Activated CD4-positive, CD25-positive, alpha-beta regulatory T cell treated with anti-CD3 and anti-CD28 coated beads, Interleukin-2, amount 50 U/mL, for 24 hours (primary cell): ENCODE results near the gene KANK3.
A peak's percentile ranks its signal among the peaks of the same experiment; 100 is the strongest.
"Not testable (repeated sequence)": the region's sequence is repeated elsewhere in the genome, so short reads cannot be mapped to it uniquely, and the experiment has no call there.

Experiments used
- ATAC-seq, 2 donors: fragments of 150-1000 bp; cut with Tn5 transposase; one replicate each; pipeline ENCODE4 v1.10.0; 2021; ENCODE audit warnings: mild to moderate bottlenecking in 1 of 2, moderate library complexity in 1 of 2

Gene KANK3

GRCh38 chr19:8316351-8317125 lies 26.5 kb downstream of the KANK3 start:
- ATAC-seq, result no peak

DNA sequence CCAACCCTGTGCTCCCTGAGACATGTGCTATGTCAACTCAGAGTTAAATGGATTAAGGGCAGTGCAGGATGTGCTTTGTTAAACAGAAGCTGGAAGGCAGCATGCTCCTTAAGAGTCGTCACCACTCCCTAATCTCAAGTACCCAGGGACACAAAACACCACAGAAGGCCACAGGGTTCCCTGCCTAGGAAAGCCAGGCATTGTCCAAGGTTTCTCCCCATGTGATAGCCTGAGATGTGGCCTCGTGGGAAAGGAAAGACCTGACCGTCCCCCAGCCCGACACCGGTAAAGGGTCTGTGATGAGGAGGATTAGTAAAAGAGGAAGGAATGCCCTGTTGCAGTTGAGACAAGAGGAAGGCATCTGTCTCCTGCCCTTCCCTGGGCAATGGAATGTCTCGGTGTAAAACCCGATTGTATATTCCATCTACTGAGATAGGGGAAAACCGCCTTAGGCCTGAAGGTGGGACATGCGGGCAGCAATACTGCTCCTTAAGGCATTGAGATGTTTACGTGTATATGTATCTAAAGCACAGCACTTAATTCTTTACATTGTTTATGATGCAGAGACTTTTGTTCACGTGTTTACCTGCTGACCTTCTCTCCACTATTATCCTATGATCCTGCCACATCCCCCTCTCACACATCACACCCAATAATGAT lies 28.0 kb downstream of the KANK3 start:
- not testable (repeated sequence) for ATAC-seq

DNA sequence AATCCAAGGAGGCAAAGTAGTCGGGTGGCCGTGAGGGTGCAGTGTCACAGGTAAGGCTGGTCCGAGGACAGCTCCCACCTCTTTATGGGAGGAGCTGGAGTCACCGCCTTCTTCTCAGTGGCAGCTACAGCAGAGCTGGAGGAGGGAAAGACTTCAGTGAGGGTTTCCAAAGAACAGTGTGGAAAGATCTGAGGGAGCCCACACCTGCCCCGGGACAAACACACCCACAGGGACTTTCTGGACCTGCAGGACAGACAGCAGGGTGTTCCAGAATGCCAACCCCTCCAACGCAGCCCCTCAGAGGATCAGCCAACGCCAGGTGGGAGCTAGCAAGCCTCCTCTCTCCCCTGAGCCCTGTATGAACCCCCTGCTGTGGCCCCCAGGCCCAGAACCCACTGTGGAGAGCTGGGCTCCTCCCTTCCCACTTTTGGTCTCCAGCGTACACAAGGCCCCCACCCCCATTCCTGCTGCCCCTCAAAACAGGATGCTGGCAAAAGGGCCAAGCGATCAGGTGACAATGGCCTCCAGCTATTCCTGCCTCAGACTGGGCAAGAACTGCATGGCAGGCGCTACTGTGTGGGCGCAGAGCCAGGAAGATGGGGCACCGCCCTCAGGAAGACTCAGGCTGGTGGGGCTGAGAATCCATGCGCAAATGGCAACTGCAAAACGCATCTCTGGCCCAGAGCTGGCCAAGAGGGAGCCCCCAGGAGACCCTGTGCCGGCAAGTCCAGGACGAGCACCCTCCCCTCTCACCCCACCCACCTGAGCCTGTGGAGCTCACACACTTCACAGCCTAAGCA lies 31.4 kb downstream of the KANK3 start:
- no peak for ATAC-seq

GRCh38 chr19:8310342-8311055 lies 32.6 kb downstream of the KANK3 start:
- no peak for ATAC-seq

GRCh38 chr19:8308891-8309291 lies 34.2 kb downstream of the KANK3 start:
- ATAC-seq, result no peak

DNA sequence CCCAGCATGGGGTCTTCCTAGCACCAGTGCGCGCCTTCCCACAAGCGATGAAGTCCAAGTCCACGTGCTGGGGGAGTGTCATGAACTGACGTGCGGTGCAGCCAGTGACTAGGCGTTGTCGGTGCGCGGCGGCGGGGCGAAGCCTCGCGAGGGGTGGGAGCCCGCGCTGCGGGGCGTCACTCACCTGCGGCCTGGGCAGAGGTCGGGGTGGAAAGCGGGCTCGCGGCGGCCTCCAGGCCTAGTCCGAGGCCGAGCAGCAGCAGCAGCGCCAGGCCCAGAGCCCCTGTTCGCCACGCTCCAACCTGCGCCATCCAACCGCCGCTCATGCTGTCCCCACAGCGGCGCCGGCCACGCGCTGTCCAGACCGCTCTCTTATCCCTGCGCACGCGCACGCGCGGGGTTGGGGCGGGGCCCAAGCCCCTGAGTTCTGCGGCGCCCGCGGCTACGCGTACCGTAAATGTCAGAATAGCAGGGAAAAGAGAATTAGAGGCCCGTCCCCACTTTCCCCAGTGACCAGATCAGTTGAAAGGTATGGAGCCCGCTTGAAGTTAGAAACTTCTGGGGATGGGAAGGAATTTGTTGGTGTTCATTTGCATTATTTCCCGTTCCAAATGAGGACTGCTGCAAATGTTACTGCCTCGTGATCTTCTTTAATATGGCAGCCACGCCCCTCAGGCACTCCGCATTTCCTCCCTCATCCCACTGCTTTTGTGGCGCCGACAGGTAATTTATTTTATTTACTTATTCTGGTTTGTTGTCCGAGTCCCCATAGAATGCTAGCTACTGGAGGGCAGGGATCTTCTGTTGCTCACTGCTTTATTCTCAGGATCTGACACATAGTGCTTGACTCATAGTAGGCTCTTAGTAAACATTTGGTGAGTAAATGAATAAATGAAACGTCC lies 34.8 kb downstream of the KANK3 start, which contains the start of gene CD320:
TSS of gene CD320 (minus strand) at position 394 of the 902 bp plus-strand sequence. CDS start at position 326, 68 bp downstream.
- peak; percentile 93 to 96 for ATAC-seq

DNA sequence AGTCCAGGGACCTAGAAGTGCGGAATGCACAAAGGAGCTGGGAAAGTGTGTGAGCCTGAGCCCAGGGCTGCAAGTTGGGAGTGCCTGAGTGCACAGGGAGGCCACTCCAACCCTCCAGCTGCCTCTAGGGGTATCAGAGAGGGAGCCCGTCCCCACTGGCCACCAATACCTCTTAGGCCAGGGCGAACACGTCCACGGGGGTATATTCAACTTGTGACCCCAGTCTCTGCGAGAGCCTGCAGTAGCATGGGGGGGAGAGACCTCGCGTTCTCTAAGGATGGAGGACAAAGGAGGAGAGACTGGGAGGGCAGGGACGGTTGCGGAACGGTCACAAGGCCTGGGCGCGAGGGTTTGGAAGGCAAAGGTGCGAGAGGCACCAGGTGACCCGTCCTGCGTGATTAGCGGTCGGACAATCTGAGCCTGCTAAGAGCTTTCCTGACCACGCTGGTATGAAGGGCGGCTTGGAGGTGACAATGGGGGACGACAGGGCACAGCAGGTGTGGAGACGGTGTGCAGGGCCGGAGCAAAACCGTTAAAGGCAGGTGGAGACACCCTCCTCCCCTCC lies 35.6 kb downstream of the KANK3 start:
- ATAC-seq, result no peak

GRCh38 chr19:8306235-8307054 lies 36.6 kb downstream of the KANK3 start:
- no peak for ATAC-seq

- no peak for ATAC-seq
Measured at GRCh38 chr19:8305798-8306197, 37.3 kb downstream of the KANK3 start.

DNA sequence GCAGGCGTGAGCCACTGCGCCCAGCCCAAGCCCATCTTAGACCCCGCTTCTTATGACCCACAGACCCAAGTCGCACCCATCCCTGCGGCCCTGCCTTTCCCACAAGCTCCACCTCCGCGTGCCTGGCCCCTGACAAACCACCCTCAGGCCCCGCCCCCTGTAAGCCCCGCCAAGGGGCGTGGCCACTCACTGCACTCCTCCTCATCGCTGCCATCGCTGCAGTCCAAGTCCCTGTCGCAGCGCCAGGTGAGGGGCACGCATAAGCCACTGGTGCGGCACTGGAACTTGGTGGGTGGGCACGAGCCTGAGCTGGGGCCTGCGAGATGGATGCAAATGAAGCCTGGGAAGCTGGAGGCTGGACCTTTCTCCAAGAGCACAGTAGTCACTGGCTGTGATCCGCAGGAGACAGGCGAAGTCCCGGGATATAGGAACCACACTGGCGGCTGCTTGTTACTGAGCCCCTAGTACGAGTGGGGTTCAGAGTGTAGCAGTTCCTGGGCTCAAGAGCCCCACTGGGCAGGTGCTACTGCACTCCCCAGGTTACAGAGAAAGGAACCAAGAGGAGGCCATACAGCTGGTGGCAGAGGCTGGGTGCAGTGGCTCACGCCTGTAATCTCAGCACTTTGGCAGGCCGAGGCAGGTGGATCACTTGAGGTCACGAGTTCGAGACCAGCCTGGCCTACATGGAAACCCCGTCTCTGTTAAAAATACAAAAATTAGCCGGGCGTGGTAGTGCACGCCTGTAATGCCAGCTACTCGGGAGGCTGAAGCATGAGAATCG lies 38.0 kb downstream of the KANK3 start:
- ATAC-seq, result no peak

DNA sequence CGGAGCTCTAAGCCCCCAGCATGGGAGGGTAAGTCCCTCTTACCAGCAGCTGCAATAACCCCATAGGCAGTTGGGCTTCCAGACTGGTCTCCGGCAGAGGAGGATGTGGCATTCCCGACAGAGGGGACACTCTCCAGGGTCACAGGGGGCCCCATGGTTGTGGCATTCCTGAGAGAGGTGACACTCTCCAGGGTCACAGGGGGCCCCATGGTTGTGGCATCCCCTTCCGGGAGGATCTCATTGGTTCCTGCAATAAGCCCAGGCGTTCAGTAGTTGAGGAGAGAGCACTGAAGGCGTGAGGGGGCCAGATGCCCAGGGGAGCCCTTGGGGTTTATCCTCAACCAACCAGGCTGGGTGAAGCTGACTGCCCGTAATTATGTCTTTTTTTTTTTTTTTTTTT lies 40.3 kb downstream of the KANK3 start:
- ATAC-seq, result no peak

- ATAC-seq, result no peak
Measured at GRCh38 chr19:8302357-8302691, 40.7 kb downstream of the KANK3 start.

DNA sequence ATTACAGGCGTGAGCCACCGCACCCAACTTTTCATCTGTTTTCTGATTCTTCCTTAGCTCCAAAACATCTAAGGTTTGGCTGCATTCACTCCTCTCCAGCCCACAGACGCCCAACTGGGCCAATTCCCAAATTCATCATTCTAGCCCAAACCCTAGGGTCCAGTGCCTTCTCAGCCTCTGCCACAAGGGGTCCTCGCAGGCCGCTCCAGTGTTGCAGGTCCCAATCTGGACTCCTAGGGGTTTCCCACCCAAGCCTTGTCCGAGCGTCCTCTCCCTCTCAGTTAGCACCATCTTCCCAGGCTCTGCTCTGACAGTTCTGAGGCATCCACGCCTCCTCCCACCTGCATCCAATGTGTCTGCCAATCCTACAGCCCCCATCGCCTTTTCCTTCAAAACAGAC lies 51.7 kb downstream of the KANK3 start:
- ATAC-seq, result peak in 1 of 2 donors; percentile 60

GRCh38 chr19:8276508-8276907 lies 66.6 kb downstream of the KANK3 start:
- ATAC-seq, result not testable (repeated sequence)
